ENCODE measurements around the gene SYCP2. TPM values are rescaled to one million over a fixed set of nuclear protein-coding genes. Genes with fewer than 3 reads are reported as not detected.

SYCP2 gene
- polyA plus RNA-seq, 1 of the 3 experiments (the other 2 are of a cell fraction), result 0.76 TPM

- no peak for DNase-seq
- peaks cover 0 to 9% of the 10 kb centered on the region in 2 experiments for H3K36me3 ChIP-seq (replicated peaks in 1 of 2; ENCODE audit: control insufficient read depth in 1 of 2, insufficient read depth in 2 of 2, low read length in 1 of 2)
- no peaks in the 10 kb centered on the region for H3K9me3 ChIP-seq
- H2AFZ ChIP-seq (ENCODE audit: low read depth), result no peak overlapping the region
- no peaks in the 10 kb centered on the region for H3K79me2 ChIP-seq (ENCODE audit: insufficient read depth)
- 87% methylated on average over 5 of the region's 5 CpGs for WGBS (ENCODE audit: low lambda C conversion rate)
- peaks cover 4% of the 10 kb centered on the region; the same call in 1 of the 2 replicates for H3K9me2 ChIP-seq
- H3F3A ChIP-seq (replicated peaks; ENCODE audit: insufficient read depth), result no peaks in the 10 kb centered on the region
- TF ChIP-seq FOSL2 (IDR thresholded peaks at IDR 0.05; ENCODE audit: borderline replicate concordance, low read depth), result no peak
- TF ChIP-seq GABPA (IDR thresholded peaks at IDR 0.05; ENCODE audit: low read depth), result no peak
- TF ChIP-seq MAX (IDR thresholded peaks at IDR 0.05; ENCODE audit: low read depth), result no peak
- TF ChIP-seq FOXJ3 (CRISPR knock-in tag; IDR thresholded peaks at IDR 0.05), result no peak
- no peak for TF ChIP-seq USF1 (IDR thresholded peaks at IDR 0.05; ENCODE audit: borderline replicate concordance, low read depth)
- no peak for TF ChIP-seq RFX5 (IDR thresholded peaks at IDR 0.05; ENCODE audit: low read length)
- TF ChIP-seq CHD2 (IDR thresholded peaks at IDR 0.05; ENCODE audit: low read length, partially characterized antibody), result no peak
- no peak for TF ChIP-seq NFIC (IDR thresholded peaks at IDR 0.05; ENCODE audit: borderline replicate concordance)
- no peak for TF ChIP-seq CTCF (IDR thresholded peaks at IDR 0.05)
- TF ChIP-seq EZH2phosphoT487 (IDR thresholded peaks at IDR 0.05; ENCODE audit: borderline replicate concordance, low read depth), result no peak
- no peak for TF ChIP-seq YY1 (IDR thresholded peaks at IDR 0.05; ENCODE audit: low read depth)
- no peak for TF ChIP-seq NRF1 (IDR thresholded peaks at IDR 0.05; ENCODE audit: low read depth, low read length)
- no peak for TF ChIP-seq TEAD4 (IDR thresholded peaks at IDR 0.05; ENCODE audit: borderline replicate concordance, insufficient read depth)
- TF ChIP-seq USF2 (IDR thresholded peaks at IDR 0.05; ENCODE audit: borderline replicate concordance, low read depth, low read length), result no peak
- no peak for TF ChIP-seq TAF1 (IDR thresholded peaks at IDR 0.05; ENCODE audit: borderline replicate concordance, low read depth, low read length)
- TF ChIP-seq REST (IDR thresholded peaks at IDR 0.05; ENCODE audit: low read depth, low read length), result no peak
- no peak for TF ChIP-seq POLR2AphosphoS5 (IDR thresholded peaks at IDR 0.05; ENCODE audit: low read depth, low read length)
- no peak for TF ChIP-seq MXI1 (IDR thresholded peaks at IDR 0.05; ENCODE audit: low read depth, low read length)
- TF ChIP-seq PBX3 (IDR thresholded peaks at IDR 0.05), result no peak
- no peak for TF ChIP-seq RCOR1 (IDR thresholded peaks at IDR 0.05; ENCODE audit: low read length)
- no peak overlapping the region for H3K9ac ChIP-seq
- POLR2A ChIA-PET, result no interaction called here
- no peaks in the 10 kb centered on the region for H3K4me1 ChIP-seq (ENCODE audit: control insufficient read depth in 1 of 2, insufficient read depth in 2 of 2, low read depth in 1 of 2, low read length in 1 of 2)
- CTCF ChIA-PET, result interaction anchor here (1.0 kb wide), 1 partner anchor 9 kb away, joined by 3 read pairs; no protein-coding TSS in a partner anchor
- H4K20me1 ChIP-seq (ENCODE audit: insufficient read depth), result no peaks in the 10 kb centered on the region
- H3K27me3 ChIP-seq (ENCODE audit: insufficient read depth), result no peaks in the 10 kb centered on the region
- H3K27ac ChIP-seq (ENCODE audit: low read depth in 2 of 2, low read length in 1 of 2), result no peak overlapping the region
- no peak overlapping the region for H3K4me3 ChIP-seq (ENCODE audit: low read depth in 2 of 2, low read length in 1 of 2)
- no peak overlapping the region for H3K4me2 ChIP-seq
Observed at GRCh38 chr20:59908855-59909254, 24.6 kb downstream of the SYCP2 start.
